ENCODE data around the gene RBM39.
A peak's percentile ranks its signal among the peaks of the same experiment; 100 is the strongest.
"Not testable (repeated sequence)": the region's sequence is repeated elsewhere in the genome, so short reads cannot be mapped to it uniquely, and the experiment has no call there.

Gene RBM39

GRCh38 chr20:35724321-35725230, 17.5 kb downstream of the RBM39 start:
- no peak for DNase-seq

- not testable (repeated sequence) for DNase-seq
These were observed 18.3 kb downstream of the RBM39 start for GRCh38 chr20:35723652-35724320.

GRCh38 chr20:35723275-35723639, 18.8 kb downstream of the RBM39 start:
- not testable (repeated sequence) for DNase-seq

GRCh38 chr20:35721621-35722020, 20.4 kb downstream of the RBM39 start:
- no peak for DNase-seq

GRCh38 chr20:35721219-35721618, 20.8 kb downstream of the RBM39 start:
- DNase-seq: no peak

GRCh38 chr20:35720165-35721123, 21.6 kb downstream of the RBM39 start:
- no peak for DNase-seq

- DNase-seq: no peak
These were observed 22.3 kb downstream of the RBM39 start for GRCh38 chr20:35719717-35720116.

- DNase-seq: no peak
These were observed 23.0 kb downstream of the RBM39 start for GRCh38 chr20:35718972-35719635.

- DNase-seq: not testable (repeated sequence)
These were observed 23.7 kb downstream of the RBM39 start for GRCh38 chr20:35718321-35718720.

GRCh38 chr20:35716330-35716729, 25.7 kb downstream of the RBM39 start:
- no peak for DNase-seq

GRCh38 chr20:35715652-35716051, 26.4 kb downstream of the RBM39 start:
- no peak for DNase-seq

- no peak for DNase-seq
These were observed 27.9 kb downstream of the RBM39 start for GRCh38 chr20:35714127-35714526.

- DNase-seq: not testable (repeated sequence)
These were observed 28.9 kb downstream of the RBM39 start for GRCh38 chr20:35713120-35713519.

GRCh38 chr20:35711588-35712209, 30.4 kb downstream of the RBM39 start:
- DNase-seq: peak in 1 of 5 donors; percentile 56

GRCh38 chr20:35710884-35711587, 31.0 kb downstream of the RBM39 start:
- no peak for DNase-seq

GRCh38 chr20:35710039-35710438, 32.0 kb downstream of the RBM39 start:
- no peak for DNase-seq

- no peak for DNase-seq
These were observed 32.8 kb downstream of the RBM39 start for GRCh38 chr20:35709259-35709658.

- no peak for DNase-seq
These were observed 33.6 kb downstream of the RBM39 start for GRCh38 chr20:35708502-35708901.

- not testable (repeated sequence) for DNase-seq
These were observed 35.2 kb downstream of the RBM39 start for GRCh38 chr20:35706591-35707529.

- not testable (repeated sequence) for DNase-seq
These were observed 36.2 kb downstream of the RBM39 start for GRCh38 chr20:35705894-35706293.

Data from T-helper 1 cell (primary cell).